Breast epithelium (tissue), 4 donors: ENCODE data around the gene TC2N. TPM values are rescaled to one million over a fixed set of nuclear protein-coding genes. Genes with fewer than 3 reads are reported as not detected.

ENCODE experiments used
- DNase-seq, 2 donors: peaks; one replicate each; pipeline ENCODE4 v3.0.0-alpha.2; 2019; ENCODE audit warnings: low spot score in 2 of 2
- H3K27ac ChIP-seq, 2 donors: fragments of 200-600 bp; sonication (generic) in 1 of 2; one replicate each; pipeline ENCODE4 v1.5.1; 2016 to 2019; ENCODE audit warnings: mild to moderate bottlenecking in 1 of 2
- H3K27me3 ChIP-seq, 2 donors: fragments of 200-600 bp; sonication (generic) in 1 of 2; one replicate each; pipeline versions ENCODE4 v1.5.1 to v1.6.0; 2017 to 2019; ENCODE audit warnings: control low read depth in 1 of 2, mild to moderate bottlenecking in 1 of 2
- H3K36me3 ChIP-seq: fragments of 200-600 bp; one replicate; pipeline ENCODE4 v1.5.1; 2019
- H3K4me1 ChIP-seq, 2 donors: fragments of 200-600 bp; sonication (generic); one replicate each; pipeline ENCODE4 v1.5.1; 2016 to 2019; ENCODE audit warnings: control low read depth in 1 of 2
- H3K4me3 ChIP-seq, 3 donors: fragments of 200-600 bp; sonication (generic); 1 replicate in 2 of 3; 2 replicates in 1 of 3; pipeline ENCODE4 v1.5.1; 2016 to 2019; ENCODE audit warnings: mild to moderate bottlenecking in 3 of 3, moderate library complexity in 2 of 3
- H3K9me3 ChIP-seq, 2 donors: fragments of 200-600 bp; sonication (generic) in 1 of 2; one replicate each; pipeline ENCODE4 v1.5.1; 2016 to 2019; ENCODE audit warnings: control low read depth in 1 of 2
- POLR2A ChIP-seq: fragments of 450-650 bp; IDR thresholded peaks from one replicate; pipeline ENCODE4 v1.6.1; 2016; ENCODE audit warnings: antibody characterized with exemption, mild to moderate bottlenecking, moderate library complexity
- POLR2AphosphoS5 ChIP-seq, 3 donors: sonication (generic); formaldehyde crosslinking; IDR thresholded peaks; one replicate each; pipeline ENCODE4 v1.6.1; 2017; ENCODE audit warnings: antibody characterized with exemption in 3 of 3
- intact Hi-C: fragments of 100-400 bp; cut with DNase I; formaldehyde crosslinking; loops from one replicate; pipeline ENCODE4 v1.15.1; 2023; ENCODE audit warnings: low total_unique reads
- total RNA-seq, 3 donors: library from RNA; depleted of rRNA; stranded (reverse); fragments of >200 nt; gene quantifications; one replicate each; pipeline ENCODE4 v1.1.0, GENCODE V29; 2016
- TF ChIP-seq, protein P1 (sequence below), 3 donors: fragments of 450-650 bp; IDR thresholded peaks; one replicate each; pipeline ENCODE4 v1.5.1; 2016 to 2017; ENCODE audit warnings: antibody characterized with exemption in 3 of 3, mild to moderate bottlenecking in 3 of 3, moderate library complexity in 3 of 3

TC2N gene
- total RNA-seq, 3 donors from 2014 or later = 36.6 to 169 (median 166) TPM

DNA sequence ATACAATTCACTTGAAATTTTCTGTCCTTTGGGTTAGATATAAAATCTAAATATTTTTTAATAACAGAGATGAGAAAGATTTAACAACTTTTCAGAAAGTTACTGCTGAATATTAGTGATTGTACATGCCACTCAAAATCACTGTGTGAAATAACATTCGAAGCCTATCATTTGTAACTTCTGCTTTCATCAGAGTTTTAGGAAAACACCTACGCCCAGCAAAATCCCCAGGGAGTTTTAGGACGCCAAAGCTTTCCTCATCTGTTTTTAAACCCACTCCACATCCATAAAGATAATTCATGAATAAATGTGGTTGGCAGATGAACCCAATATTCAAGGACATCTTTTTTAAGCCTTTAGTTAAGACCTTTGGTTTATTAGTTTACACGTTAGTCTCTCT lies 23.9 kb downstream of the TC2N start:
- intact Hi-C loops = no loop called here
- no peak for DNase-seq
- Histone ChIP-seq H3K27ac (no peak overlapping the region), H3K4me3 (no peak overlapping the region), H3K9me3 (no peaks in the 10 kb centered on the region), H3K27me3 (no peaks in the 10 kb centered on the region), H3K36me3 (no peaks in the 10 kb centered on the region), H3K4me1 (no peaks in the 10 kb centered on the region)
- TF ChIP-seq POLR2A = no peak
- TF ChIP-seq, protein P1, sequence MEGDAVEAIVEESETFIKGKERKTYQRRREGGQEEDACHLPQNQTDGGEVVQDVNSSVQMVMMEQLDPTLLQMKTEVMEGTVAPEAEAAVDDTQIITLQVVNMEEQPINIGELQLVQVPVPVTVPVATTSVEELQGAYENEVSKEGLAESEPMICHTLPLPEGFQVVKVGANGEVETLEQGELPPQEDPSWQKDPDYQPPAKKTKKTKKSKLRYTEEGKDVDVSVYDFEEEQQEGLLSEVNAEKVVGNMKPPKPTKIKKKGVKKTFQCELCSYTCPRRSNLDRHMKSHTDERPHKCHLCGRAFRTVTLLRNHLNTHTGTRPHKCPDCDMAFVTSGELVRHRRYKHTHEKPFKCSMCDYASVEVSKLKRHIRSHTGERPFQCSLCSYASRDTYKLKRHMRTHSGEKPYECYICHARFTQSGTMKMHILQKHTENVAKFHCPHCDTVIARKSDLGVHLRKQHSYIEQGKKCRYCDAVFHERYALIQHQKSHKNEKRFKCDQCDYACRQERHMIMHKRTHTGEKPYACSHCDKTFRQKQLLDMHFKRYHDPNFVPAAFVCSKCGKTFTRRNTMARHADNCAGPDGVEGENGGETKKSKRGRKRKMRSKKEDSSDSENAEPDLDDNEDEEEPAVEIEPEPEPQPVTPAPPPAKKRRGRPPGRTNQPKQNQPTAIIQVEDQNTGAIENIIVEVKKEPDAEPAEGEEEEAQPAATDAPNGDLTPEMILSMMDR (IDR thresholded peaks at IDR 0.05) = no peak
- no peak for TF ChIP-seq POLR2AphosphoS5 (IDR thresholded peaks at IDR 0.05)

DNA sequence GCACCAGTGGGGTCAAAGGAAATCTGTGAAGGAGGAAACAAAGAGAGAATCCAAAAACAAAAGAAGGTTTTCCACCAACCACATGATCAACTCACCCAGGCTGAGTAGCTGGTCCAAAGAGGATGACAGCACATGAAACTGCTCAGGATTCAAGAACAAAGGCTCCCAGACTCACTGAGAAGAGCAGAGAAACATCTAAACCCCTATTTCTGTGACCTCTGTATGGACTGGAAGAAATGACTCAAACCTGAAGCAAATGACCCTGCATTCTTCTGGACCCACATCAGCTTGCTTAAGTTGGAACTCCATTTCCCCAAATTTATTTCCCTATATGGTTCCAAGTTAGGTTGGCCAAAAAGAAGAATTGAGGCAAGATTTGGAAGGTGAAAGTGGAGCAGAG lies 26.3 kb downstream of the TC2N start:
- Histone ChIP-seq H3K27ac (no peak overlapping the region), H3K4me3 (no peak overlapping the region), H3K36me3 (no peaks in the 10 kb centered on the region), H3K4me1 (no peaks in the 10 kb centered on the region), H3K27me3 (no peaks in the 10 kb centered on the region), H3K9me3 (no peaks in the 10 kb centered on the region)
- TF ChIP-seq POLR2A (no peak), POLR2AphosphoS5 (IDR thresholded peaks at IDR 0.05) (no peak)
- TF ChIP-seq, protein P1 (IDR thresholded peaks at IDR 0.05) = no peak
- intact Hi-C loops = no loop called here
- no peak for DNase-seq

DNA sequence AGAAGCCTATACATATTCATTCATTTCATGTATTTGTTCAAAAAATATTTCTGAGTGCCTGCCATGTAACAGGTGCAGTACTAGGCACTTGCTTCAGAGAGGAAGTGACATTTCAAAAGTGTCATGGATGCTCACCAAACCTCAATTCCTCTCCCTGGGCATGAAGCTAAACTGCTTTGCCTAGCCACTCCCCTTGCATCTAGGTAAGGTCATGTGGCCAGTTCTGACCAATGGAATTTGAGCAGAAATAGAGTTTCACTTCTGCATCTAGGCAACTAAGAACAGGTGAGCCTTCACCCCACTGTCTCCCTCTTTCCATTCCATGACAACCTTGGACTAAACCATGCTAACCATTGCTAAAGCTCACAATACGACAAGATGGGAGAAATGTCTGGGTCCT lies 27.6 kb downstream of the TC2N start:
- Histone ChIP-seq H3K27ac (no peak overlapping the region), H3K9me3 (no peaks in the 10 kb centered on the region), H3K36me3 (no peaks in the 10 kb centered on the region), H3K27me3 (no peaks in the 10 kb centered on the region), H3K4me1 (no peaks in the 10 kb centered on the region), H3K4me3 (no peak overlapping the region)
- intact Hi-C loops = loop anchor here (10.0 kb wide), 1 partner anchor 945 kb away; no protein-coding TSS in a partner anchor
- no peak for DNase-seq
- TF ChIP-seq, protein P1 (IDR thresholded peaks at IDR 0.05) = no peak
- TF ChIP-seq POLR2AphosphoS5 (IDR thresholded peaks at IDR 0.05) (no peak), POLR2A (no peak)

DNA sequence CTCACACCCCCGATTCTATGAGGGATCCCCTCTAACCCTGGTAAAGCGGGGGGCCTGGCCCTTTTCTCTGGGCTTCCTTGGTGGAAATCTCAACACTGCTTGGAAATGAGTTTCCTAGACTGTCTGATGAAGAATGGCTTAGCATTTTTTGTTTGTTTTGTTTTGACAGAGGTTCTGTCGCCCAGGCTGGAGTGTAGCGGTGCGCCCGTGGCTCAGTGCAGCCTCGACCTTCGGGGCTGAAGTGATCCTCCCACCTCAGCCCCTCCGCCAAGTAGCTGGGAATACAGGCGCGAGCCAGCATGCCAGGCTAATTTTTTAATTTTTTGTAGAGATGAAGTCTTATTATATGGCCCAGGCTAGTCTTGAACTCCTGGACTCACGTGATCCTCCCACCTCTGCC lies 30.3 kb downstream of the TC2N start:
- H3K27me3 ChIP-seq = no peaks in the 10 kb centered on the region
- intact Hi-C loops = loop anchor here (10.0 kb wide), 1 partner anchor 948 kb away; no protein-coding TSS in a partner anchor
- peak overlapping the region; percentile 97 to 98 for H3K27ac ChIP-seq
- peak overlapping the region in 2 of 3 donors; percentile 90 to 94 for H3K4me3 ChIP-seq
- no peak for TF ChIP-seq POLR2A
- TF ChIP-seq, protein P1 (IDR thresholded peaks at IDR 0.05) = no peak
- TF ChIP-seq POLR2AphosphoS5 (IDR thresholded peaks at IDR 0.05) = no peak
- H3K4me1 ChIP-seq = no peaks in the 10 kb centered on the region
- H3K36me3 ChIP-seq = peaks cover 5% of the 10 kb centered on the region
- no peak for DNase-seq
- no peaks in the 10 kb centered on the region for H3K9me3 ChIP-seq

DNA sequence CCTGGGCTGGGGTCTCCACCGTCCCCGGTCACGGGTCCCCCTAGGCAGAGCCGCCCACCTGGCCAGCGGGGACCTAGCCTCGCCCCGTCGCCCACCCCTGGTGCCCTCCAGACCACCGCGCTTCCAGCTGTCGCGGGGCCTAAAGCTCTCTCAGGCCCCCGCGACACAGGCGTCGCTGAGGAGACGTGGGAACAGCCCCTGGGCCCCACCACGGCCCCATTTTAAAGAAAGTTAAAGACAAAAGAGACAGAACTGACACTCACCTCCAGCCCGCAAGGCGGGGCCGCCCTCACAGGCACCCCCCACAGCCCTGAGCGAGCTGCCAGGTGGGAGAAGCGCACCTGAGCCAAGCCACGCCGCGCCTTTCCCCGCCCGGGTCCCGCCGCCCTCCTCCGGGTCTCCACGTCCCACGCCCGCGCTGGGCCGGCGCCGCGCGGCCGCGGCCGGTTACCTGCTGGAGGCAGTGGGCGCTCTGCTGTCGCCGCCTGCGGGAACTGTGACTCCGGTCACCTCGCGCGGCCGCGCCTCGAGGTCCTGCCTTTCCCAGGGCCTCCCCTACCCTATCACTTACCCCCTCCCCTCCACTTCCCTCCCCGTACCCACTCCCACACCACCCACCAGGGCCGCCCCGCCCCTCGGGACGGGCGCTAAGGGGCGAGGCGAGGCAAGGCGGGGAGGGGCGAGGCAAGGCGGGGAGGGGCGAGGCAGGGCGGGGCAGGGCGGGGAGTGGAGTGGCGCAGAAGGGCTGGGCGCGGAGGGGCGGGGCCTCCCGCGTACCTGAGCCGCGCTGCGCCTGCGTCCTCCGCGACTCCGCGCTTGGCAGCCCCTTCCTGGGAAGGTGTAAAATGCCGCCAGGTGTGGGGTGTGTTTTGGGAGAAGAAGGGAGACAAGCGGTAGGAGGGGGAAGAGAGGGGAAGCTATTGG lies 31.2 kb downstream of the TC2N start:
- TF ChIP-seq, protein P1 (IDR thresholded peaks at IDR 0.05) = no peak
- TF ChIP-seq POLR2AphosphoS5 (IDR thresholded peaks at IDR 0.05) = peak in 2 of 3 donors; percentile 34 to 82
- TF ChIP-seq POLR2A = no peak
- peaks cover 5% of the 10 kb centered on the region for H3K36me3 ChIP-seq
- peak; percentile 85 to 96 for DNase-seq
- peak overlapping the region; percentile 97 to 98 for H3K27ac ChIP-seq
- no peaks in the 10 kb centered on the region for H3K27me3 ChIP-seq
- intact Hi-C loops = loop anchor here (10.0 kb wide), 1 partner anchor 949 kb away; no protein-coding TSS in a partner anchor
- no peaks in the 10 kb centered on the region for H3K9me3 ChIP-seq
- no peaks in the 10 kb centered on the region for H3K4me1 ChIP-seq
- peak overlapping the region; percentile 55 to 94 (median 90) for H3K4me3 ChIP-seq
